ENCODE measurements around the gene FGF7.
"Not testable (repeated sequence)": the region's sequence is repeated elsewhere in the genome, so short reads cannot be mapped to it uniquely, and the experiment has no call there.

- TF ChIP-seq CTCF (IDR thresholded peaks at IDR 0.05 in 8 of 11, conservative IDR thresholded peaks at IDR 0.05 in 3 of 11); POLR2AphosphoS5 (IDR thresholded peaks at IDR 0.05): not testable (repeated sequence)
Measured at GRCh38 chr15:49512739-49513138, 89.7 kb downstream of the FGF7 start.
